Measurements from ENCODE around the gene KCNJ12.
"Not testable (repeated sequence)": the region's sequence is repeated elsewhere in the genome, so short reads cannot be mapped to it uniquely, and the experiment has no call there.

- TF ChIP-seq POLR2A, CTCF, POLR2AphosphoS5, EP300 (IDR thresholded peaks at IDR 0.05): not testable (repeated sequence)
Observed at GRCh38 chr17:21417349-21417748, 41.2 kb downstream of the KCNJ12 start.
